Measurements from ENCODE around the gene CFAP57.

DNA sequence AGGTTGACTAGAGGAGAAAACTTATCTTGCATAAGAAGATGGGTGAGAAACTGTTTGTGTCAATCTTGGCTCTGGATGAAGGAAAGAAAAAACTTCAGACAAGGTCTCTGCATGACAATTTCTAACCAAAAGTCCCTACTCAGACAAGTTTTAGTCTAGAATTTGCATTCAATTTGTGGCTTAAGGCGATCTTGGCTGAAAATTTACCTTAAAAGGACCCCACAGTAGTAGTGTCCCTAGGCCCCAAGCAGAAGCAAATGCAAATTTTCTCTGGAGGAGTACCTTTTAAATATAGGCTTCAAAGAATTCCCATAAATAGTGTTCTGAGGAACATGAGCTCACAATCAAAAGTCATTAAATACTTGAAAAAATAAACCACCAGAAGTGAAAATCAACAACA is 80.1 kb downstream of the CFAP57 start:
- TF ChIP-seq, protein P1, sequence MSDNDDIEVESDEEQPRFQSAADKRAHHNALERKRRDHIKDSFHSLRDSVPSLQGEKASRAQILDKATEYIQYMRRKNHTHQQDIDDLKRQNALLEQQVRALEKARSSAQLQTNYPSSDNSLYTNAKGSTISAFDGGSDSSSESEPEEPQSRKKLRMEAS (IDR thresholded peaks at IDR 0.05) = no peak
- no peak for TF ChIP-seq RBAK (CRISPR knock-in tag; IDR thresholded peaks at IDR 0.05)
- TF ChIP-seq, protein P2, sequence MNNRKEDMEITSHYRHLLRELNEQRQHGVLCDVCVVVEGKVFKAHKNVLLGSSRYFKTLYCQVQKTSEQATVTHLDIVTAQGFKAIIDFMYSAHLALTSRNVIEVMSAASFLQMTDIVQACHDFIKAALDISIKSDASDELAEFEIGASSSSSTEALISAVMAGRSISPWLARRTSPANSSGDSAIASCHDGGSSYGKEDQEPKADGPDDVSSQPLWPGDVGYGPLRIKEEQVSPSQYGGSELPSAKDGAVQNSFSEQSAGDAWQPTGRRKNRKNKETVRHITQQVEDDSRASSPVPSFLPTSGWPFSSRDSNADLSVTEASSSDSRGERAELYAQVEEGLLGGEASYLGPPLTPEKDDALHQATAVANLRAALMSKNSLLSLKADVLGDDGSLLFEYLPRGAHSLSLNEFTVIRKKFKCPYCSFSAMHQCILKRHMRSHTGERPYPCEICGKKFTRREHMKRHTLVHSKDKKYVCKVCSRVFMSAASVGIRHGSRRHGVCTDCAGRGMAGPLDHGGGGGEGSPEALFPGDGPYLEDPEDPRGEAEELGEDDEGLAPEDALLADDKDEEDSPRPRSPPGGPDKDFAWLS (CRISPR knock-in tag; IDR thresholded peaks at IDR 0.05; ENCODE audit: borderline replicate concordance) = no peak
